NT2/D1 (cell line): ENCODE measurements around the gene CLASP2.

Experiments used
- DNase-seq: peaks from one replicate; pipeline ENCODE4 v3.0.0-alpha.2; 2011; ENCODE audit warnings: low read depth, low spot score
- H3K27me3 ChIP-seq: 2 replicates; pipeline ENCODE4 v1.6.0; 2011; ENCODE audit warnings: mild to moderate bottlenecking; ENCODE audit not compliant: insufficient read length, insufficient read depth
- H3K36me3 ChIP-seq: 2 replicates; pipeline ENCODE4 v1.6.1; 2011; ENCODE audit warnings: mild to moderate bottlenecking, low read length, mixed read lengths; ENCODE audit not compliant: insufficient read depth, insufficient read length
- H3K4me1 ChIP-seq: 2 replicates; pipeline ENCODE4 v1.5.1; 2011; ENCODE audit not compliant: insufficient read depth, insufficient read length
- H3K4me3 ChIP-seq: 2 replicates; pipeline ENCODE4 v1.5.1; 2011; ENCODE audit warnings: low read depth; ENCODE audit not compliant: insufficient read length
- H3K9ac ChIP-seq: 2 replicates; pipeline ENCODE4 v1.6.0; 2011; ENCODE audit warnings: low read depth; ENCODE audit not compliant: insufficient read length
- H3K9me3 ChIP-seq: 2 replicates; pipeline ENCODE4 v1.5.1; 2011; ENCODE audit warnings: mild to moderate bottlenecking, low read length; ENCODE audit not compliant: insufficient read depth
- SUZ12 ChIP-seq: IDR thresholded peaks from 2 replicates; pipeline ENCODE4 v1.6.1; 2011; ENCODE audit not compliant: insufficient read length, insufficient read depth; ENCODE audit errors: extremely low read depth
- YY1 ChIP-seq: IDR thresholded peaks from 2 replicates; pipeline ENCODE4 v1.6.1; 2011; ENCODE audit not compliant: insufficient read length, insufficient read depth
- ZNF274 ChIP-seq: IDR thresholded peaks from 2 replicates; pipeline ENCODE4 v1.6.1; 2011; ENCODE audit warnings: mild to moderate bottlenecking, low read depth, low read length

Gene CLASP2

GRCh38 chr3:33544126-33544525 is 173.9 kb downstream of the CLASP2 start:
- Histone ChIP-seq H3K9ac (no peak overlapping the region), H3K4me1 (no peaks in the 10 kb centered on the region), H3K27me3 (no peaks in the 10 kb centered on the region), H3K9me3 (0 out of 2 replicates have a peak, but pooled peaks cover 8% of the 10 kb centered on the region), H3K36me3 (peaks cover 39% of the 10 kb centered on the region), H3K4me3 (no peak overlapping the region)
- no peak for TF ChIP-seq SUZ12
- no peak for TF ChIP-seq YY1
- no peak for TF ChIP-seq ZNF274
- DNase-seq: no peak

- H3K4me3 ChIP-seq: no peak overlapping the region
- DNase-seq: no peak
- H3K27me3 ChIP-seq: no peaks in the 10 kb centered on the region
- 0 out of 2 replicates have a peak, but pooled peaks cover 6% of the 10 kb centered on the region for H3K9me3 ChIP-seq
- TF ChIP-seq SUZ12 (no peak), ZNF274 (no peak), YY1 (no peak)
- no peaks in the 10 kb centered on the region for H3K4me1 ChIP-seq
- H3K36me3 ChIP-seq: peaks cover 40% of the 10 kb centered on the region
- H3K9ac ChIP-seq: no peak overlapping the region
Measured at GRCh38 chr3:33543601-33544000, 174.5 kb downstream of the CLASP2 start.

GRCh38 chr3:33541918-33542317 is 176.1 kb downstream of the CLASP2 start:
- Histone ChIP-seq H3K9ac (no peak overlapping the region), H3K9me3 (no peaks in the 10 kb centered on the region), H3K27me3 (no peaks in the 10 kb centered on the region), H3K4me1 (no peaks in the 10 kb centered on the region), H3K4me3 (no peak overlapping the region), H3K36me3 (peaks cover 49% of the 10 kb centered on the region)
- DNase-seq: no peak
- TF ChIP-seq ZNF274 (no peak), YY1 (no peak), SUZ12 (no peak)

GRCh38 chr3:33538678-33539339 is 179.2 kb downstream of the CLASP2 start:
- Histone ChIP-seq H3K4me3 (no peak overlapping the region), H3K9me3 (no peaks in the 10 kb centered on the region), H3K4me1 (no peaks in the 10 kb centered on the region), H3K9ac (no peak overlapping the region), H3K27me3 (no peaks in the 10 kb centered on the region), H3K36me3 (peaks cover 62% of the 10 kb centered on the region)
- TF ChIP-seq SUZ12: no peak
- TF ChIP-seq YY1: no peak
- no peak for TF ChIP-seq ZNF274
- DNase-seq: no peak

GRCh38 chr3:33537133-33537532 is 180.9 kb downstream of the CLASP2 start:
- no peak overlapping the region for H3K9ac ChIP-seq
- H3K9me3 ChIP-seq: no peaks in the 10 kb centered on the region
- no peaks in the 10 kb centered on the region for H3K27me3 ChIP-seq
- no peaks in the 10 kb centered on the region for H3K4me1 ChIP-seq
- no peak for TF ChIP-seq ZNF274
- TF ChIP-seq SUZ12: no peak
- no peak for TF ChIP-seq YY1
- no peak for DNase-seq
- H3K36me3 ChIP-seq: peaks cover 53% of the 10 kb centered on the region
- H3K4me3 ChIP-seq: no peak overlapping the region

- no peaks in the 10 kb centered on the region for H3K27me3 ChIP-seq
- peaks cover 31% of the 10 kb centered on the region for H3K9me3 ChIP-seq
- peaks cover 15% of the 10 kb centered on the region for H3K36me3 ChIP-seq
Measured at GRCh38 chr3:33526787-33527186, 191.3 kb downstream of the CLASP2 start.

GRCh38 chr3:33525232-33525631 is 192.8 kb downstream of the CLASP2 start:
- TF ChIP-seq ZNF274 (no peak), SUZ12 (no peak)
- DNase-seq: no peak

More at GRCh38 chr3:33526787-33527186, 191.3 kb downstream of the CLASP2 start:
- no peak for TF ChIP-seq SUZ12
- no peak for TF ChIP-seq ZNF274
- TF ChIP-seq YY1: no peak
- DNase-seq: no peak
- Histone ChIP-seq H3K4me3 (no peak overlapping the region), H3K4me1 (no peaks in the 10 kb centered on the region), H3K9ac (no peak overlapping the region)

More at GRCh38 chr3:33525232-33525631, 192.8 kb downstream of the CLASP2 start:
- H3K4me3 ChIP-seq: no peak overlapping the region
- peaks cover 13% of the 10 kb centered on the region for H3K36me3 ChIP-seq
- H3K9me3 ChIP-seq: peaks cover 31% of the 10 kb centered on the region
- no peak overlapping the region for H3K9ac ChIP-seq
- H3K4me1 ChIP-seq: no peaks in the 10 kb centered on the region
- no peaks in the 10 kb centered on the region for H3K27me3 ChIP-seq
